GM12892 (cell line): Measurements from ENCODE around the gene OSBPL10.

Experiments
- POLR2AphosphoS5 ChIP-seq: IDR thresholded peaks from 2 replicates; pipeline ENCODE4 v1.6.1; 2011; ENCODE audit warnings: low read depth, low read length, control low read depth
- TAF1 ChIP-seq: IDR thresholded peaks from 2 replicates; pipeline ENCODE4 v1.6.1; 2011; ENCODE audit warnings: low read depth, mild to moderate bottlenecking, control low read depth, low read length, borderline replicate concordance

- TF ChIP-seq POLR2AphosphoS5 (no peak), TAF1 (no peak)
Measured at GRCh38 chr3:31750341-31750740, 230.7 kb downstream of the OSBPL10 start.
